Esophagus muscularis mucosa (tissue), 4 donors: ENCODE results near the gene TUBB8B.
"Not testable (repeated sequence)": the region's sequence is repeated elsewhere in the genome, so short reads cannot be mapped to it uniquely, and the experiment has no call there.

Experiments
- EP300 ChIP-seq: sonication (generic); formaldehyde crosslinking; IDR thresholded peaks from one replicate; pipeline ENCODE4 v1.6.1; 2017; ENCODE audit warnings: antibody characterized with exemption
- POLR2A ChIP-seq: fragments of 450-650 bp; IDR thresholded peaks from one replicate; pipeline ENCODE4 v1.6.1; 2017; ENCODE audit warnings: antibody characterized with exemption, moderate library complexity, mild to moderate bottlenecking, low read depth
- POLR2AphosphoS5 ChIP-seq, 2 donors: sonication (generic); formaldehyde crosslinking; IDR thresholded peaks; one replicate each; pipeline ENCODE4 v1.6.1; 2017; ENCODE audit warnings: antibody characterized with exemption in 2 of 2
- TF ChIP-seq, protein P1 (sequence below), 3 experiments: fragments of 200-600 bp in 2 of 3; fragments of 450-650 bp in 1 of 3; sonication (generic) in 2 of 3; IDR thresholded peaks; one replicate each; pipeline ENCODE4 v1.5.1; 2017 to 2019; ENCODE audit warnings: antibody characterized with exemption in 3 of 3, mild to moderate bottlenecking in 2 of 3, moderate library complexity in 1 of 3

GRCh38 chr18:54388-54787, 5.0 kb upstream of the TUBB8B start:
- TF ChIP-seq, protein P1, sequence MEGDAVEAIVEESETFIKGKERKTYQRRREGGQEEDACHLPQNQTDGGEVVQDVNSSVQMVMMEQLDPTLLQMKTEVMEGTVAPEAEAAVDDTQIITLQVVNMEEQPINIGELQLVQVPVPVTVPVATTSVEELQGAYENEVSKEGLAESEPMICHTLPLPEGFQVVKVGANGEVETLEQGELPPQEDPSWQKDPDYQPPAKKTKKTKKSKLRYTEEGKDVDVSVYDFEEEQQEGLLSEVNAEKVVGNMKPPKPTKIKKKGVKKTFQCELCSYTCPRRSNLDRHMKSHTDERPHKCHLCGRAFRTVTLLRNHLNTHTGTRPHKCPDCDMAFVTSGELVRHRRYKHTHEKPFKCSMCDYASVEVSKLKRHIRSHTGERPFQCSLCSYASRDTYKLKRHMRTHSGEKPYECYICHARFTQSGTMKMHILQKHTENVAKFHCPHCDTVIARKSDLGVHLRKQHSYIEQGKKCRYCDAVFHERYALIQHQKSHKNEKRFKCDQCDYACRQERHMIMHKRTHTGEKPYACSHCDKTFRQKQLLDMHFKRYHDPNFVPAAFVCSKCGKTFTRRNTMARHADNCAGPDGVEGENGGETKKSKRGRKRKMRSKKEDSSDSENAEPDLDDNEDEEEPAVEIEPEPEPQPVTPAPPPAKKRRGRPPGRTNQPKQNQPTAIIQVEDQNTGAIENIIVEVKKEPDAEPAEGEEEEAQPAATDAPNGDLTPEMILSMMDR (IDR thresholded peaks at IDR 0.05) = not testable (repeated sequence)
- TF ChIP-seq POLR2A; POLR2AphosphoS5 (IDR thresholded peaks at IDR 0.05); EP300: not testable (repeated sequence)
